Activated naive CD8-positive, alpha-beta T cell (primary cell): ENCODE results near the gene CMPK1.

Experiments used
- H3K27ac Mint-ChIP-seq: one replicate; pipeline ENCODE4 v1.8.0; 2021; ENCODE audit warnings: mixed read lengths
- H3K27me3 Mint-ChIP-seq: one replicate; pipeline ENCODE4 v1.8.0; 2021; ENCODE audit warnings: mixed read lengths
- H3K36me3 Mint-ChIP-seq: one replicate; pipeline ENCODE4 v1.8.0; 2021; ENCODE audit warnings: mixed read lengths
- H3K4me1 Mint-ChIP-seq: one replicate; pipeline ENCODE4 v1.8.0; 2021; ENCODE audit warnings: low read depth, mixed read lengths
- H3K4me3 Mint-ChIP-seq: one replicate; pipeline ENCODE4 v1.8.0; 2021; ENCODE audit warnings: mild to moderate bottlenecking, mixed read lengths
- H3K9me3 Mint-ChIP-seq: one replicate; pipeline ENCODE4 v1.8.0; 2021; ENCODE audit warnings: low read depth, mixed read lengths

Gene CMPK1

GRCh38 chr1:47416319-47417169 lies 83.0 kb downstream of the CMPK1 start:
- no peak overlapping the region for H3K27ac Mint-ChIP-seq
- H3K9me3 Mint-ChIP-seq = no peaks in the 10 kb centered on the region
- H3K4me3 Mint-ChIP-seq = peak overlapping the region; percentile 48
- H3K4me1 Mint-ChIP-seq = peaks cover 5% of the 10 kb centered on the region
- H3K36me3 Mint-ChIP-seq = no peaks in the 10 kb centered on the region
- H3K27me3 Mint-ChIP-seq = peaks cover 36% of the 10 kb centered on the region

- peaks cover 36% of the 10 kb centered on the region for H3K27me3 Mint-ChIP-seq
- peak overlapping the region; percentile 68 for H3K4me3 Mint-ChIP-seq
- H3K9me3 Mint-ChIP-seq = no peaks in the 10 kb centered on the region
- peaks cover 5% of the 10 kb centered on the region for H3K4me1 Mint-ChIP-seq
- no peak overlapping the region for H3K27ac Mint-ChIP-seq
- H3K36me3 Mint-ChIP-seq = no peaks in the 10 kb centered on the region
Measured at GRCh38 chr1:47417170-47418044, 83.8 kb downstream of the CMPK1 start.

GRCh38 chr1:47418122-47418521 lies 84.5 kb downstream of the CMPK1 start:
- Mint-ChIP-seq H3K27ac (no peak overlapping the region), H3K4me3 (peak overlapping the region; percentile 28)

GRCh38 chr1:47418681-47419325 lies 85.2 kb downstream of the CMPK1 start:
- no peak overlapping the region for H3K4me3 Mint-ChIP-seq
- H3K27me3 Mint-ChIP-seq = peaks cover 38% of the 10 kb centered on the region
- H3K27ac Mint-ChIP-seq = no peak overlapping the region
- peaks cover 5% of the 10 kb centered on the region for H3K4me1 Mint-ChIP-seq
- H3K36me3 Mint-ChIP-seq = no peaks in the 10 kb centered on the region
- no peaks in the 10 kb centered on the region for H3K9me3 Mint-ChIP-seq

More at GRCh38 chr1:47418122-47418521, 84.5 kb downstream of the CMPK1 start:
- H3K27me3 Mint-ChIP-seq = peaks cover 36% of the 10 kb centered on the region
- no peaks in the 10 kb centered on the region for H3K36me3 Mint-ChIP-seq
- H3K4me1 Mint-ChIP-seq = peaks cover 5% of the 10 kb centered on the region
- no peaks in the 10 kb centered on the region for H3K9me3 Mint-ChIP-seq

- Mint-ChIP-seq H3K4me3 (no peak overlapping the region), H3K36me3 (no peaks in the 10 kb centered on the region), H3K27ac (no peak overlapping the region), H3K4me1 (peaks cover 5% of the 10 kb centered on the region), H3K27me3 (peaks cover 34% of the 10 kb centered on the region), H3K9me3 (no peaks in the 10 kb centered on the region)
Measured at GRCh38 chr1:47420547-47420946, 87.0 kb downstream of the CMPK1 start.

GRCh38 chr1:47423872-47424271 lies 90.3 kb downstream of the CMPK1 start:
- H3K9me3 Mint-ChIP-seq = no peaks in the 10 kb centered on the region
- H3K4me1 Mint-ChIP-seq = no peaks in the 10 kb centered on the region
- peaks cover 18% of the 10 kb centered on the region for H3K27me3 Mint-ChIP-seq
- no peak overlapping the region for H3K4me3 Mint-ChIP-seq
- no peak overlapping the region for H3K27ac Mint-ChIP-seq
- peaks cover 2% of the 10 kb centered on the region for H3K36me3 Mint-ChIP-seq

GRCh38 chr1:47424336-47424982 lies 90.9 kb downstream of the CMPK1 start:
- H3K9me3 Mint-ChIP-seq = no peaks in the 10 kb centered on the region
- H3K27me3 Mint-ChIP-seq = peaks cover 20% of the 10 kb centered on the region
- H3K4me3 Mint-ChIP-seq = no peak overlapping the region
- H3K36me3 Mint-ChIP-seq = peaks cover 5% of the 10 kb centered on the region
- no peak overlapping the region for H3K27ac Mint-ChIP-seq
- no peaks in the 10 kb centered on the region for H3K4me1 Mint-ChIP-seq
